ENCODE data around the gene TEAD3.
A peak's percentile ranks its signal among the peaks of the same experiment; 100 is the strongest.

Gene TEAD3

DNA sequence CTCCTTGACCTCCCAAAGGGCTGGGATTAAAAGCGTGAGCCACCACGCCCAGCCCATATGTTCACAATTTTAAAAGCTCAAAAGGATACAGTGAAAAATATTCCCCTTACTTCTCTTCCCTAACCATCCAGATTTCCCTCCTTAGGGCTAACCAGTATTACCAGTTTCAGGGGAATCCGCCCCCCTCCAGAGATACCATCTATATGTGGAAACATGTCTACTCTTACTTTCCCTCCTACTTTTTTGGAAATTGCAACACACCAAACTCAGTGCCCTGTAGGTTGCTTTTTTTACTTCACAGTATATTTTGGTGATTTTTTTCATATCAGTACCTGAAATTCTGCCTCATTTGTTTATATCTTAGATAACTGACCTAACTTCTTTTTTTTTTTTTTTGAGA is 35.6 kb downstream of the TEAD3 start:
- no peaks in the 10 kb centered on the region for H3K27me3 ChIP-seq (ENCODE audit: control insufficient read depth, insufficient read depth, low read length)
- no peaks in the 10 kb centered on the region for H3K4me1 ChIP-seq
- H3K4me2 ChIP-seq (ENCODE audit: low read length): no peak overlapping the region
- no peaks in the 10 kb centered on the region for H3K79me2 ChIP-seq
- H3K9ac ChIP-seq: no peak overlapping the region
- no peak overlapping the region for H3K27ac ChIP-seq
- TF ChIP-seq, protein P1, sequence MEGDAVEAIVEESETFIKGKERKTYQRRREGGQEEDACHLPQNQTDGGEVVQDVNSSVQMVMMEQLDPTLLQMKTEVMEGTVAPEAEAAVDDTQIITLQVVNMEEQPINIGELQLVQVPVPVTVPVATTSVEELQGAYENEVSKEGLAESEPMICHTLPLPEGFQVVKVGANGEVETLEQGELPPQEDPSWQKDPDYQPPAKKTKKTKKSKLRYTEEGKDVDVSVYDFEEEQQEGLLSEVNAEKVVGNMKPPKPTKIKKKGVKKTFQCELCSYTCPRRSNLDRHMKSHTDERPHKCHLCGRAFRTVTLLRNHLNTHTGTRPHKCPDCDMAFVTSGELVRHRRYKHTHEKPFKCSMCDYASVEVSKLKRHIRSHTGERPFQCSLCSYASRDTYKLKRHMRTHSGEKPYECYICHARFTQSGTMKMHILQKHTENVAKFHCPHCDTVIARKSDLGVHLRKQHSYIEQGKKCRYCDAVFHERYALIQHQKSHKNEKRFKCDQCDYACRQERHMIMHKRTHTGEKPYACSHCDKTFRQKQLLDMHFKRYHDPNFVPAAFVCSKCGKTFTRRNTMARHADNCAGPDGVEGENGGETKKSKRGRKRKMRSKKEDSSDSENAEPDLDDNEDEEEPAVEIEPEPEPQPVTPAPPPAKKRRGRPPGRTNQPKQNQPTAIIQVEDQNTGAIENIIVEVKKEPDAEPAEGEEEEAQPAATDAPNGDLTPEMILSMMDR (IDR thresholded peaks at IDR 0.05): no peak
- no peak overlapping the region for H2AFZ ChIP-seq
- H3K4me3 ChIP-seq (ENCODE audit: low read depth, low read length): no peak overlapping the region
- no peaks in the 10 kb centered on the region for H3K9me3 ChIP-seq (ENCODE audit: control insufficient read depth, low read length)
- no peaks in the 10 kb centered on the region for H3K36me3 ChIP-seq (ENCODE audit: control insufficient read depth, insufficient read depth, low read length)

DNA sequence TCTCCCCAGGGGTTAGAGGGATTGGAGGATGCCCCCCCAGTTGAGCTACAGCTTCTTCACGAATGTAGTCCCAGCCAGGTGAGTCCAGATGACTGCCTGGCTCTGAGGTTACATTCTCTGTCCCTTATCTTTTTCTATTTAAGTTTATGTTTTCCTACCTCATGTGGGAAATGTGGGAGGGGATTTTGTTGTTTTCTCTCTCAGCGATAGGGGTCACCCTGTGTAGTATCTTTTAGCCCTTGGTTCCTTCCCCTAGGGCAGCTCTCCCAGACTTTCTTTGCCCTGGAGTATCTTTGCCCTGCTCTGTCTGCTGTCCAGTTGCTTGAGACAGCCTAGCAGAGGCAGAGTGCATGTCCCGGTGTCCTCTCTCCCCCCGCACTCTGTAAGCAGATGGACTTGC is 39.0 kb downstream of the TEAD3 start:
- Histone ChIP-seq H2AFZ (no peak overlapping the region), H3K79me2 (no peaks in the 10 kb centered on the region), H3K4me3 (ENCODE audit: low read depth, low read length) (no peak overlapping the region), H3K4me2 (ENCODE audit: low read length) (no peak overlapping the region), H3K36me3 (ENCODE audit: control insufficient read depth, insufficient read depth, low read length) (no peaks in the 10 kb centered on the region), H3K9me3 (ENCODE audit: control insufficient read depth, low read length) (no peaks in the 10 kb centered on the region), H3K27ac (no peak overlapping the region), H3K4me1 (peaks cover 13% of the 10 kb centered on the region), H3K27me3 (ENCODE audit: control insufficient read depth, insufficient read depth, low read length) (no peaks in the 10 kb centered on the region), H3K9ac (no peak overlapping the region)
- TF ChIP-seq, protein P1 (IDR thresholded peaks at IDR 0.05): no peak

DNA sequence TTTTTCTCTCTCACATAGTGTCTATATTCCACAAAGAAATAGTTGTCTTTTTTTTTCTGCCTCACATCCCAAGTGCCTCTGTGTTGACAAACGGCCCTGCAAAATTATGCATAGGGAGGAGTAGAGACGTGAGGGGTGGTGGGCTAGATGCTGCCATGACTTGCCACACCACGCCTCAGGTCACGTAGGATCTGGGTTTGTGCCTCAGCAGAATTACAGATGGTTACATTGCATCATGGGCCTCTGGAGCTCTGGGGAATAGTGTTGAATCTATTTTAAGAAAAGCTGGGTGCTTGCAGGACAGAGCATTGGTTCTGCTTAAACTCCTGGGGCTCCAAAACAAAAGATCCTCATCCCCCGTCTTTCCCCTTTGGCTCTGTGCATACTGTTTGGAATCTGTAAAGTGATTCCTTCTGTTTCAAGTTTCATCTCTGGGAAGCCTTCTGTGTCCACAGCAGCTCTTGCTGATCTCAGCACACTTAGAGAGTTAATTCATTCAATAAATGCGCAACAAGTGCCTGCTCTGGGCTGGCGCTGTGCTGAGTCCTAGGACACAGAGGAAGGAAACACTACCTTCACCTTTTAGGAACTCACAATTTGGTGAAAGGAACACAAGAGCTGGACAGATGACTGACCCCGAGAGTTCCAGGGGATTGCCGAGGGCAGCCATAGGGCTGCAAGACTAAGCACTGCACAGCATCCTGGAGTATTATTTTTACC is 42.3 kb downstream of the TEAD3 start:
- Histone ChIP-seq H3K79me2 (no peaks in the 10 kb centered on the region), H3K4me1 (peaks cover 17% of the 10 kb centered on the region), H3K9me3 (ENCODE audit: control insufficient read depth, low read length) (no peaks in the 10 kb centered on the region), H2AFZ (no peak overlapping the region), H3K27me3 (ENCODE audit: control insufficient read depth, insufficient read depth, low read length) (no peaks in the 10 kb centered on the region), H3K36me3 (ENCODE audit: control insufficient read depth, insufficient read depth, low read length) (no peaks in the 10 kb centered on the region), H3K27ac (no peak overlapping the region), H3K4me2 (ENCODE audit: low read length) (peak overlapping the region; percentile 64), H3K4me3 (ENCODE audit: low read depth, low read length) (no peak overlapping the region), H3K9ac (no peak overlapping the region)
- TF ChIP-seq, protein P1 (IDR thresholded peaks at IDR 0.05): no peak

DNA sequence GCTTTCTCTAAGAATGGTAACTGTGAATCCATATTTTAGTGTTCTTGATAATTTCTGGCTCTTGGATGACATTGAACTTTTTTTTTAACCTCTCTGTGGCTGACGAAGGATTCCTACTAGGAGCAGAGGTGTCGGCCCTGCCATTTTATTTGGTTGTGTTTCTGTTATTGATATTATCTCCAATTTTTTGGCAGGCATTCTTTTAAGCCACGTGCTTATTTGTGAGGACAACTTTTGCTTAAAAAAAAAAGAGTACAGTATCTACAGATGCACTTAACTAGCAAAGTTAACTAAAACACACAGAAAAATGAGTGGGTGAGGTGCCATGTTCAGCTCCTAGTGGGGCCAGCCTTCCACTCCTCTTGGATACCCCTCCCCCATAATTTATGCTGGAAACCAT is 43.6 kb downstream of the TEAD3 start:
- Histone ChIP-seq H3K27me3 (ENCODE audit: control insufficient read depth, insufficient read depth, low read length) (no peaks in the 10 kb centered on the region), H3K4me1 (peaks cover 17% of the 10 kb centered on the region), H3K4me2 (ENCODE audit: low read length) (peak overlapping the region; percentile 91), H3K9me3 (ENCODE audit: control insufficient read depth, low read length) (no peaks in the 10 kb centered on the region), H3K4me3 (ENCODE audit: low read depth, low read length) (peak overlapping the region; percentile 49), H3K36me3 (ENCODE audit: control insufficient read depth, insufficient read depth, low read length) (no peaks in the 10 kb centered on the region), H3K9ac (no peak overlapping the region), H3K27ac (no peak overlapping the region), H2AFZ (peak overlapping the region; percentile 76), H3K79me2 (no peaks in the 10 kb centered on the region)
- TF ChIP-seq, protein P1 (IDR thresholded peaks at IDR 0.05): no peak
